B cell (primary cell): ENCODE results near the gene TEKT1. TPM values are rescaled to one million over a fixed set of nuclear protein-coding genes. Genes with fewer than 3 reads are reported as not detected.
"Not testable (repeated sequence)": the region's sequence is repeated elsewhere in the genome, so short reads cannot be mapped to it uniquely, and the experiment has no call there.

Source experiments
- ATAC-seq: fragments of 200-7000 bp; cut with Tn5 transposase; one replicate; pipeline ENCODE4 v1.10.0; 2021; ENCODE audit warnings: low read depth, mild to moderate bottlenecking, moderate number of reproducible peaks, moderate library complexity
- CTCF ChIA-PET: fragments of 350-600 bp; sonication (Branson Sonifier 250); formaldehyde crosslinking; loops from one replicate; lab custom pipeline; 2021; ENCODE audit warnings: antibody characterized with exemption, inconsistent platforms; lab: Charles Lee
- POLR2A ChIA-PET: fragments of 350-600 bp; sonication (Branson Sonifier 250); formaldehyde crosslinking; loops from one replicate; lab custom pipeline; 2021; ENCODE audit warnings: antibody characterized with exemption; lab: Charles Lee
- DNase-seq: peaks from one replicate; pipeline ENCODE4 v3.0.0; 2013
- H2AFZ ChIP-seq: 2 replicates; pipeline ENCODE4 v1.6.1; 2012; ENCODE audit warnings: mild to moderate bottlenecking, low read depth, low read length; ENCODE audit not compliant: insufficient read depth, poor library complexity, severe bottlenecking
- H3K27ac ChIP-seq, 2 donors: 1 replicate in 1 of 2; 2 replicates in 1 of 2; pipeline ENCODE4 v1.5.1; 2012 to 2013; ENCODE audit warnings: low read length in 2 of 2, mild to moderate bottlenecking in 2 of 2, moderate library complexity in 1 of 2
- H3K27me3 ChIP-seq, 4 experiments: fragments of 200-600 bp in 1 of 4; sonication (generic) in 1 of 4; replicated peaks in 1 of 4; 1 replicate in 2 of 4; 2 replicates in 2 of 4; pipeline versions ENCODE4 v1.6.1 to v1.7.0; 2013 to 2016; ENCODE audit warnings: low read length in 3 of 4, mild to moderate bottlenecking in 2 of 4, mixed read lengths in 1 of 4, moderate library complexity in 1 of 4; ENCODE audit not compliant: insufficient read depth in 4 of 4, control insufficient read depth in 3 of 4; ENCODE audit errors: control extremely low read depth in 1 of 4
- H3K36me3 ChIP-seq, 2 experiments: replicated peaks in 1 of 2; 1 replicate in 1 of 2; 2 replicates in 1 of 2; pipeline versions ENCODE4 v1.6.1 to v1.7.1; 2013; ENCODE audit warnings: low read length in 1 of 2; ENCODE audit not compliant: insufficient read depth in 2 of 2, control insufficient read depth in 1 of 2; ENCODE audit errors: control extremely low read depth in 1 of 2, extremely low read depth in 1 of 2
- H3K4me1 ChIP-seq, 2 donors: fragments of 200-600 bp in 1 of 2; sonication (generic) in 1 of 2; 1 replicate in 1 of 2; 2 replicates in 1 of 2; pipeline versions ENCODE4 v1.5.1 to v1.6.1; 2013 to 2017; ENCODE audit warnings: low read length in 2 of 2; ENCODE audit not compliant: control insufficient read depth in 2 of 2, insufficient read depth in 2 of 2
- H3K4me2 ChIP-seq: replicated peaks from 2 replicates; pipeline ENCODE3; 2012; ENCODE audit warnings: mild to moderate bottlenecking, low read depth, low read length; ENCODE audit not compliant: poor library complexity, severe bottlenecking
- H3K4me3 ChIP-seq, 5 experiments: fragments of 200-600 bp in 1 of 5; sonication (generic) in 1 of 5; 1 replicate in 3 of 5; 2 replicates in 2 of 5; pipeline versions ENCODE4 v1.5.1 to v1.7.0; 2011 to 2016; ENCODE audit warnings: low read length in 4 of 5, mild to moderate bottlenecking in 4 of 5, low read depth in 2 of 5, control low read depth in 1 of 5, moderate library complexity in 1 of 5; ENCODE audit not compliant: insufficient read depth in 1 of 5; ENCODE audit errors: control extremely low read depth in 1 of 5, extremely low read depth in 1 of 5
- H3K79me2 ChIP-seq: fragments of 200-600 bp; sonication (generic); one replicate; pipeline ENCODE4 v1.6.0; 2016; ENCODE audit warnings: low read length; ENCODE audit not compliant: control insufficient read depth, insufficient read depth
- H3K9ac ChIP-seq: fragments of 200-600 bp; sonication (generic); 2 replicates; pipeline ENCODE4 v1.6.1; 2017; ENCODE audit warnings: mild to moderate bottlenecking, low read length, moderate library complexity
- H3K9me3 ChIP-seq, 3 donors: one replicate each; pipeline versions ENCODE4 v1.6.1 to v1.7.1; 2013; ENCODE audit warnings: low read length in 2 of 3; ENCODE audit not compliant: control insufficient read depth in 2 of 3, insufficient read depth in 1 of 3; ENCODE audit errors: control extremely low read depth in 1 of 3
- H4K20me1 ChIP-seq: 2 replicates; pipeline ENCODE4 v1.6.0; 2012; ENCODE audit warnings: mild to moderate bottlenecking, low read length; ENCODE audit not compliant: insufficient read depth, control insufficient read depth, poor library complexity, severe bottlenecking
- H3K27ac Mint-ChIP-seq: one replicate; pipeline ENCODE4 v1.8.0; 2021; ENCODE audit warnings: mixed read lengths
- H3K27me3 Mint-ChIP-seq: one replicate; pipeline ENCODE4 v1.8.0; 2021; ENCODE audit warnings: mixed read lengths
- H3K4me1 Mint-ChIP-seq: one replicate; pipeline ENCODE4 v1.8.0; 2021; ENCODE audit warnings: mixed read lengths
- H3K4me3 Mint-ChIP-seq: one replicate; pipeline ENCODE4 v1.8.0; 2021; ENCODE audit warnings: mixed read lengths
- H3K9me3 Mint-ChIP-seq: one replicate; pipeline ENCODE4 v1.8.0; 2022; ENCODE audit warnings: mixed read lengths; ENCODE audit not compliant: insufficient read depth
- CTCF ChIP-seq: fragments of 200-600 bp; IDR thresholded peaks from one replicate; pipeline ENCODE4 v1.8.0; 2022; ENCODE audit warnings: antibody characterized with exemption, mild to moderate bottlenecking
- EZH2 ChIP-seq: IDR thresholded peaks from 2 replicates; pipeline ENCODE4 v1.6.1; 2012; ENCODE audit warnings: borderline replicate concordance, low read depth, mild to moderate bottlenecking, moderate library complexity, low read length; ENCODE audit not compliant: insufficient read depth, poor library complexity, severe bottlenecking
- WGBS: methylation state at CpG from one replicate; pipeline ENCODE4 v1.1.5; 2013; ENCODE audit warnings: missing lambda C conversion rate; ENCODE audit not compliant: insufficient coverage; 5-methylcytosine and 5-hydroxymethylcytosine counted together
- intact Hi-C: fragments of 100-400 bp; cut with micrococcal nuclease; formaldehyde crosslinking; loops from one replicate; pipeline ENCODE4 v1.10.0; 2022
- polyA plus RNA-seq: library from polyadenylated mRNA; depleted of rRNA; stranded (reverse); fragments of >200 nt; gene quantifications from 2 replicates; pipeline ENCODE4 v1.2.3, GENCODE V29; 2012
- total RNA-seq, 2 donors: library from RNA; stranded (reverse); fragments of 120-200 nt in 1 of 2; gene quantifications; 1 replicate in 1 of 2; 2 replicates in 1 of 2; pipeline versions ENCODE4 v1.2.3 to v1.2.4, GENCODE V29; 2013 to 2022

The TEKT1 gene
- total and polyA plus RNA-seq, 2 donors (not counting 1 experiment from before 2014, with no cell fraction given) = not detected

- Mint-ChIP-seq H3K4me3 (no peak overlapping the region), H3K4me1 (no peaks in the 10 kb centered on the region), H3K27ac (no peak overlapping the region), H3K27me3 (peaks cover 58% of the 10 kb centered on the region), H3K9me3 (no peaks in the 10 kb centered on the region)
- peak; percentile 81 for TF ChIP-seq CTCF
- TF ChIP-seq EZH2 = no peak
- Histone ChIP-seq H3K27ac (no peak overlapping the region), H3K4me3 (no peak overlapping the region), H3K79me2 (no peaks in the 10 kb centered on the region), H3K36me3 (no peaks in the 10 kb centered on the region), H3K9me3 (no peaks in the 10 kb centered on the region), H4K20me1 (no peaks in the 10 kb centered on the region), H2AFZ (peak overlapping the region; percentile 26), H3K27me3 (peaks cover 0 to 14% (median 8%) of the 10 kb centered on the region in 4 experiments), H3K4me2 (no peak overlapping the region), H3K9ac (no peak overlapping the region), H3K4me1 (no peaks in the 10 kb centered on the region)
- ATAC-seq (no peak), DNase-seq (peak; percentile 67)
- intact Hi-C loops = loop anchor here (1.0 to 10.0 kb wide), 3 partner anchors 161 to 291 kb away; no protein-coding TSS in a partner anchor
- WGBS = no CpG with 5 or more reads among the region's 7 CpGs
- ChIA-PET CTCF (interaction anchor here (0.8 to 3.6 kb wide), 26 partner anchors 8 to 322 kb away, joined by 3 to 36 read pairs (median 4); partner anchors contain the start of genes SLC16A13 and TEKT1), POLR2A (interaction anchor here (0.6 kb wide), 1 partner anchor 154 kb away, joined by 10 read pairs; no protein-coding TSS in a partner anchor)
Observed at GRCh38 chr17:6843241-6843880, 11.8 kb upstream of the TEKT1 start.

GRCh38 chr17:6841769-6842168 is 10.2 kb upstream of the TEKT1 start:
- H3K9me3 Mint-ChIP-seq = not testable (repeated sequence)

More at GRCh38 chr17:6841769-6842168, 10.2 kb upstream of the TEKT1 start:
- H3K27ac ChIP-seq, ATAC-seq, H2AFZ ChIP-seq, POLR2A ChIA-PET, H3K4me2 ChIP-seq, H3K9ac ChIP-seq, H3K4me1 ChIP-seq, H3K79me2 ChIP-seq, H3K4me3 ChIP-seq, H4K20me1 ChIP-seq, H3K27ac Mint-ChIP-seq, H3K4me1 Mint-ChIP-seq, H3K9me3 ChIP-seq, H3K36me3 ChIP-seq, DNase-seq, H3K4me3 Mint-ChIP-seq: not testable (repeated sequence)
- intact Hi-C loops = loop anchor here (2.0 to 10.0 kb wide), 2 partner anchors 163 to 293 kb away; no protein-coding TSS in a partner anchor
- WGBS = no CpG with 5 or more reads among the region's 14 CpGs
- H3K27me3 ChIP-seq = peaks cover 0 to 15% (median 14%) of the 10 kb centered on the region in 4 experiments
- CTCF ChIA-PET = interaction anchor here (0.8 to 3.6 kb wide), 7 partner anchors 10 to 295 kb away, joined by 3 to 36 read pairs (median 15); partner anchors contain the start of gene TEKT1
- H3K27me3 Mint-ChIP-seq = peaks cover 56% of the 10 kb centered on the region
